Mesenchymal stem cell (in vitro differentiated cells and primary cell): ENCODE data around the gene CCL16. TPM values are rescaled to one million over a fixed set of nuclear protein-coding genes. Genes with fewer than 3 reads are reported as not detected.

Experiments
- DNase-seq: peaks from one replicate; pipeline ENCODE4 v3.0.0-alpha.2; 2013
- H2AFZ ChIP-seq: one replicate; pipeline ENCODE4 v1.6.1; 2013; ENCODE audit warnings: low read depth, mild to moderate bottlenecking, control low read depth, inconsistent platforms, low read length, moderate library complexity
- H2AK5ac ChIP-seq: 2 replicates; pipeline ENCODE4 v1.6.1; 2013; ENCODE audit warnings: low read length, moderate library complexity, mild to moderate bottlenecking, inconsistent platforms; ENCODE audit not compliant: severe bottlenecking
- H2BK120ac ChIP-seq: one replicate; pipeline ENCODE4 v1.6.1; 2013; ENCODE audit warnings: low read depth, mild to moderate bottlenecking, inconsistent platforms, low read length, moderate library complexity
- H2BK12ac ChIP-seq, 2 experiments: one replicate each; pipeline ENCODE4 v1.6.1; 2013; ENCODE audit warnings: inconsistent platforms in 2 of 2, low read length in 2 of 2, mild to moderate bottlenecking in 2 of 2, moderate library complexity in 2 of 2, control low read depth in 1 of 2
- H2BK15ac ChIP-seq: one replicate; pipeline ENCODE4 v1.6.1; 2013; ENCODE audit warnings: mild to moderate bottlenecking, low read depth, inconsistent platforms; ENCODE audit not compliant: poor library complexity, severe bottlenecking
- H2BK5ac ChIP-seq: 2 replicates; pipeline ENCODE4 v1.6.1; 2013; ENCODE audit warnings: low read depth, mild to moderate bottlenecking, low read length, control low read depth, inconsistent platforms; ENCODE audit not compliant: poor library complexity, severe bottlenecking
- H3K14ac ChIP-seq, 2 experiments: one replicate each; pipeline ENCODE4 v1.6.1; 2013; ENCODE audit warnings: inconsistent platforms in 2 of 2, low read length in 2 of 2, control low read depth in 1 of 2, mild to moderate bottlenecking in 1 of 2, moderate library complexity in 1 of 2
- H3K18ac ChIP-seq, 2 experiments: one replicate each; pipeline ENCODE4 v1.6.1; 2013; ENCODE audit warnings: inconsistent platforms in 2 of 2, low read length in 2 of 2, control low read depth in 1 of 2, low read depth in 1 of 2, mild to moderate bottlenecking in 1 of 2
- H3K23ac ChIP-seq, 2 experiments: one replicate each; pipeline ENCODE4 v1.6.1; 2013; ENCODE audit warnings: inconsistent platforms in 2 of 2, low read length in 2 of 2, mild to moderate bottlenecking in 2 of 2, moderate library complexity in 2 of 2, control low read depth in 1 of 2
- H3K27ac ChIP-seq: 2 replicates; pipeline ENCODE4 v1.5.1; 2013; ENCODE audit warnings: mild to moderate bottlenecking, moderate library complexity, low read length, control low read depth, inconsistent platforms; ENCODE audit not compliant: poor library complexity, severe bottlenecking
- H3K27me3 ChIP-seq, 2 experiments: 2 replicates each; pipeline versions ENCODE4 v1.6.1 to v1.7.0; 2013; ENCODE audit warnings: low read length in 2 of 2, mild to moderate bottlenecking in 2 of 2, moderate library complexity in 2 of 2, control low read depth in 1 of 2, inconsistent platforms in 1 of 2; ENCODE audit not compliant: control insufficient read depth in 1 of 2, insufficient read depth in 1 of 2
- H3K36me3 ChIP-seq, 2 experiments: 2 replicates each; pipeline versions ENCODE4 v1.6.1 to v1.7.0; 2013; ENCODE audit warnings: low read length in 2 of 2, control low read depth in 1 of 2, inconsistent platforms in 1 of 2, low read depth in 1 of 2, mild to moderate bottlenecking in 1 of 2; ENCODE audit not compliant: insufficient read depth in 2 of 2, control insufficient read depth in 1 of 2
- H3K4ac ChIP-seq, 2 experiments: one replicate each; pipeline ENCODE4 v1.6.1; 2013; ENCODE audit warnings: inconsistent platforms in 2 of 2, low read length in 2 of 2, mild to moderate bottlenecking in 2 of 2, moderate library complexity in 2 of 2, control low read depth in 1 of 2, low read depth in 1 of 2
- H3K4me1 ChIP-seq: 2 replicates; pipeline ENCODE4 v1.6.1; 2013; ENCODE audit warnings: low read depth, low read length, control low read depth; ENCODE audit not compliant: control insufficient read depth, insufficient read depth
- H3K4me2 ChIP-seq: 2 replicates; pipeline ENCODE4 v1.6.1; 2013; ENCODE audit warnings: low read length, mild to moderate bottlenecking, inconsistent platforms; ENCODE audit not compliant: poor library complexity, severe bottlenecking
- H3K4me3 ChIP-seq, 2 experiments: 2 replicates each; pipeline versions ENCODE4 v1.5.1 to v1.7.0; 2013; ENCODE audit warnings: low read length in 2 of 2, mild to moderate bottlenecking in 2 of 2, control low read depth in 1 of 2, low read depth in 1 of 2; ENCODE audit not compliant: insufficient read depth in 1 of 2
- H3K79me1 ChIP-seq: replicated peaks from 2 replicates; pipeline ENCODE4 v1.6.1; 2013; ENCODE audit warnings: mild to moderate bottlenecking, control low read depth, low read length, inconsistent platforms; ENCODE audit not compliant: poor library complexity, severe bottlenecking
- H3K9ac ChIP-seq: 2 replicates; pipeline ENCODE4 v1.7.0; 2013; ENCODE audit warnings: mild to moderate bottlenecking, low read length, moderate library complexity
- H3K9me3 ChIP-seq: 2 replicates; pipeline ENCODE4 v1.7.0; 2013; ENCODE audit warnings: mild to moderate bottlenecking, low read length; ENCODE audit not compliant: control insufficient read depth
- H4K8ac ChIP-seq: one replicate; pipeline ENCODE4 v1.6.1; 2013; ENCODE audit warnings: inconsistent platforms, mild to moderate bottlenecking, low read length, moderate library complexity
- H4K91ac ChIP-seq: one replicate; pipeline ENCODE4 v1.6.1; 2013; ENCODE audit warnings: mild to moderate bottlenecking, low read length, inconsistent platforms
- WGBS: methylation state at CpG from one replicate; pipeline ENCODE4 v1.1.7; 2013; ENCODE audit warnings: mixed read lengths; 5-methylcytosine and 5-hydroxymethylcytosine counted together
- polyA plus RNA-seq, 2 experiments: library from polyadenylated mRNA; stranded (reverse); fragments of 200-250 nt; gene quantifications; one replicate each; pipeline ENCODE4 v1.2.3, GENCODE V29; 2013

The CCL16 gene, protein sequence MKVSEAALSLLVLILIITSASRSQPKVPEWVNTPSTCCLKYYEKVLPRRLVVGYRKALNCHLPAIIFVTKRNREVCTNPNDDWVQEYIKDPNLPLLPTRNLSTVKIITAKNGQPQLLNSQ
- not detected for polyA plus RNA-seq (2013, experiment 1 of 2)
- polyA plus RNA-seq (2013, experiment 2 of 2): not detected

DNA sequence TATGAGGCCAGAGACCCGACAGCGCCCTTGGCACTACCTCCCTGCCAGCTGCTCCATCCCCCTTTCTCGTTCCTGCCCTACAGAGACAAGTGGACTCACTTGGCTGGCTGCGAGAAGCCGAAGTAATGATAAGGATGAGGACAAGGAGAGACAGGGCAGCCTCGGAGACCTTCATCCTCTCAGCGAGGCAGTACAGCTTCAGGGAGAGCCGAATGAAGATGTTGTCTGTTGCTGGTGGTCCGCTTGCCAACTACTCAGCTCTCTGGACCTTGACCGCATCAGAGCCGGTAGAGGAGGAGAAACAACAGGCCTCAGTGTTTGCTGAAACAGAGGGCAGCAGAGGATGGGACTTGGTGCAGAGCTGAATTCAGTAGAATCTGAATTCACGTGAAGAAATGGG is at the start of gene CCL16:
TSS of gene CCL16 (minus strand) at position 252 of the 400 bp plus-strand sequence. CDS start at position 175, 77 bp downstream.
- Histone ChIP-seq H4K8ac (no peak within 1 kb of the TSS), H3K27me3 (peaks cover 0 to 44% of the 10 kb centered on the region in 2 experiments), H2BK120ac (no peak within 1 kb of the TSS), H3K4me2 (no peak within 1 kb of the TSS), H3K18ac (no peak within 1 kb of the TSS), H2AK5ac (no peak within 1 kb of the TSS), H3K4me3 (no peak within 1 kb of the TSS), H3K14ac (no peak within 1 kb of the TSS), H3K79me1 (no peaks in the 10 kb centered on the region), H2BK15ac (no peak within 1 kb of the TSS), H3K4me1 (no peaks in the 10 kb centered on the region), H4K91ac (no peak within 1 kb of the TSS), H3K23ac (no peak within 1 kb of the TSS), H3K27ac (no peak within 1 kb of the TSS), H2BK12ac (no peak within 1 kb of the TSS), H3K36me3 (no peaks in the 10 kb centered on the region), H2BK5ac (no peak within 1 kb of the TSS), H3K9me3 (no peaks in the 10 kb centered on the region), H2AFZ (no peak within 1 kb of the TSS), H3K9ac (no peak within 1 kb of the TSS), H3K4ac (no peak within 1 kb of the TSS)
- WGBS: 88% methylated on average over 11 of the region's 12 CpGs
- no peak for DNase-seq

DNA sequence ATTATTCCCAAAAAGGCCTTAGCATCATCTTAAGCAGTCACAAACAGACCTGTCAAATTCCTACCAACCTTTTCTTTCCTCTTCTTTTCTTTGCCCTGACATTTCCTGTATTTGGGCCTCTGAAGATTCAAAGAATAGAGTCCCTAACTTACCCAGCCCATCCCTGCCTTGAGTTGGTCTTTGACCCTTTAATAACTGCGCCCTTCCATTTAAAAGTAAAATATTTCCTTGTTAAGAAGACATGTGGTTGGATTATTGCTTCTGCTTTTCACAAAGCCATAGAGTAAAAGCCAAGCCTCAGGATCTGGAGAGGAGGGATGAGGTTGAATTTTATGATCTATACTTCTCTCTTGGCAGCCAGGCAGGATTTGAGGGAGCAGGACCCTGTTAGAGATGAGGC is 49.7 kb upstream of the CCL16 start:
- Histone ChIP-seq H4K91ac (no peak overlapping the region), H3K18ac (no peak overlapping the region), H3K23ac (no peak overlapping the region), H4K8ac (no peak overlapping the region), H3K79me1 (no peaks in the 10 kb centered on the region), H2BK5ac (no peak overlapping the region), H3K4me1 (no peaks in the 10 kb centered on the region), H3K36me3 (no peaks in the 10 kb centered on the region), H2AFZ (no peak overlapping the region), H3K27me3 (peaks cover 6 to 49% of the 10 kb centered on the region in 2 experiments), H2BK15ac (no peak overlapping the region), H3K4me3 (no peak overlapping the region), H2AK5ac (no peak overlapping the region), H3K27ac (no peak overlapping the region), H3K4ac (no peak overlapping the region), H3K9ac (no peak overlapping the region), H2BK120ac (no peak overlapping the region), H3K4me2 (no peak overlapping the region), H2BK12ac (no peak overlapping the region), H3K9me3 (no peaks in the 10 kb centered on the region), H3K14ac (no peak overlapping the region)
- no CpG with 5 or more reads among the region's 1 CpG for WGBS
- DNase-seq: no peak

DNA sequence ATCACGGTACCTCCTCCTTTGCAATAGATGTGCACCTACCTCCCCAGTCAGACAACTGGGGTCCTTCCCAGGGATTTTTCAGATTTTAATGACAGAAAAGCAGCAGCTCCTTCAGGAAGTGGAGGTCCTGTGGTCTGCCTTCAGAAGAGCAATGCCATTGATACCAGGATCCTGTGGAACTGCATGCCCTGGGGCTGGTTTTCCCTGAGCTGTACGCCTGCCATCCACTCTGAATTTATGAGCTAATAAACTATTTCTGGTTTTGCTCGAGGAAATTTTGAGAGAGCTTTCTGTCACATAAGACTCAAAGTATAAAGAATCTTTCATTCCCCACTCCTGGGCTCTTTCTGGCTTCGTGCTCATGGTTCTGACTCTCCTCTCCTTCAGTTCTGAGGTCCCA is 46.5 kb upstream of the CCL16 start:
- peaks cover 10 to 35% of the 10 kb centered on the region in 2 experiments for H3K27me3 ChIP-seq
- DNase-seq: no peak
- WGBS: 47% methylated on average over 3 of the region's 4 CpGs

DNA sequence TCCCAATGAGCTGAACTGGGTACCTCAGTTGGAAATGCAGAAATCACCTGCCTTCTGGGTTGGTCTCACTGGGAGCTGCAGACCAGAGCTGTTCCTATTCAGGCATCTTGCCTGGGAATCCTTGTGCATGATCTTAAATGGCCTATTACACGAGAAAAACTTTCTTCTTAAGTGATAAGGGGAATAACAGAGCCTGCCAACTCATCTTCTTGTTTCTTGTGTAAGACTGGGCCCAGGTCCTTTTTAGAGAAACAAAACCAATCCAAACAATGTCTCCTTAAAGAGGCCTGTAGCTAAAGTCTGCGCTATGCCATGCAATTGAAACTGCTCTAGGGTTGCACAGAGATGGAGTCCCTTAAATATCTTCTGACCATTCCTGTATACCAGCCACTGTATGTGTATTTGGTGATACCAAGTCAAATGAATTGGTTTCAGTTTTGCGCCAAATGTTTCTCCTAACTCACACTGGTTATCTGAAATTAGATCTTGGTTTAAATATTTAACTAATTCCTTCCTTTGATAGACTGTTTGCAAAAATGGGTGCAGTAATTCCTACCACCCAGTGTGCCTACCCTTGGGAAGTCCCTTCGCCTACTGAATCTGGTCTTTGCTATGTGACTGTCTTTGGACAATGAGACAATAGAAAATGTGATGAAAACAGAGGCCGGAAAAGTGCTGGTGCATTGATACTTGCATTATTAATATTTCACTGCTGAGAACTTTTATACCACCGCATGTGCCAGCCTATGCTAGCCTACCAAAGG is 43.0 kb upstream of the CCL16 start:
- Histone ChIP-seq H3K27ac (no peak overlapping the region), H3K9me3 (no peaks in the 10 kb centered on the region), H3K14ac (no peak overlapping the region), H2BK5ac (no peak overlapping the region), H2AFZ (no peak overlapping the region), H2BK12ac (no peak overlapping the region), H2AK5ac (no peak overlapping the region), H3K36me3 (no peaks in the 10 kb centered on the region), H3K4me2 (no peak overlapping the region), H3K4ac (no peak overlapping the region), H3K18ac (no peak overlapping the region), H3K79me1 (no peaks in the 10 kb centered on the region), H4K8ac (no peak overlapping the region), H3K4me1 (no peaks in the 10 kb centered on the region), H3K23ac (no peak overlapping the region), H3K27me3 (peaks cover 6 to 15% of the 10 kb centered on the region in 2 experiments), H4K91ac (no peak overlapping the region), H2BK15ac (no peak overlapping the region), H3K9ac (no peak overlapping the region), H3K4me3 (no peak overlapping the region), H2BK120ac (no peak overlapping the region)
- WGBS: 82% methylated on average over 6 of the region's 6 CpGs
- DNase-seq: no peak

More for the DNA sequence above, 46.5 kb upstream of the CCL16 start:
- no peak overlapping the region for H3K4ac ChIP-seq
- no peak overlapping the region for H2BK120ac ChIP-seq
- no peak overlapping the region for H4K8ac ChIP-seq
- H3K9me3 ChIP-seq: no peaks in the 10 kb centered on the region
- H3K4me3 ChIP-seq: no peak overlapping the region
- H3K14ac ChIP-seq: no peak overlapping the region
- H3K27ac ChIP-seq: no peak overlapping the region
- no peak overlapping the region for H2AFZ ChIP-seq
- no peak overlapping the region for H3K9ac ChIP-seq
- H2BK12ac ChIP-seq: no peak overlapping the region
- no peak overlapping the region for H2BK15ac ChIP-seq
- H3K4me2 ChIP-seq: no peak overlapping the region
- no peaks in the 10 kb centered on the region for H3K36me3 ChIP-seq
- no peak overlapping the region for H4K91ac ChIP-seq
- no peak overlapping the region for H2BK5ac ChIP-seq
- no peaks in the 10 kb centered on the region for H3K79me1 ChIP-seq
- H2AK5ac ChIP-seq: no peak overlapping the region
- H3K18ac ChIP-seq: no peak overlapping the region
- H3K23ac ChIP-seq: no peak overlapping the region
- H3K4me1 ChIP-seq: no peaks in the 10 kb centered on the region
